Activated CD8-positive, alpha-beta memory T cell treated with anti-CD3 and anti-CD28 coated beads, Interleukin-2, amount 50 U/mL, for 24 hours (primary cell): ENCODE data around the gene VSIG10L.

Experiments used
- DNase-seq: peaks from one replicate; pipeline ENCODE4 v3.0.0-alpha.2; 2020; ENCODE audit errors: extremely low read depth

VSIG10L gene

GRCh38 chr19:51338563-51339312, 3.2 kb downstream of the VSIG10L start:
- peak; percentile 50 for DNase-seq

GRCh38 chr19:51337861-51338562, 3.9 kb downstream of the VSIG10L start:
- no peak for DNase-seq

GRCh38 chr19:51337141-51337860, 4.6 kb downstream of the VSIG10L start:
- DNase-seq, result no peak

GRCh38 chr19:51333836-51334460, 8.0 kb downstream of the VSIG10L start:
- no peak for DNase-seq

GRCh38 chr19:51331716-51332115, 10.2 kb downstream of the VSIG10L start:
- DNase-seq, result no peak

- DNase-seq, result no peak
Observed at GRCh38 chr19:51331193-51331592, 10.7 kb downstream of the VSIG10L start.

- DNase-seq, result no peak
Observed at GRCh38 chr19:51330366-51330765, 11.6 kb downstream of the VSIG10L start.

- DNase-seq, result no peak
Observed at GRCh38 chr19:51329411-51329810, 12.5 kb downstream of the VSIG10L start.

- DNase-seq, result no peak
Observed at GRCh38 chr19:51327066-51328001, 14.6 kb downstream of the VSIG10L start.

GRCh38 chr19:51326216-51327065, 15.5 kb downstream of the VSIG10L start:
- DNase-seq, result no peak

GRCh38 chr19:51325161-51325976, 16.6 kb downstream of the VSIG10L start:
- no peak for DNase-seq

GRCh38 chr19:51324167-51324481, 17.8 kb downstream of the VSIG10L start:
- no peak for DNase-seq

- DNase-seq, result no peak
Observed at GRCh38 chr19:51323481-51324166, 18.3 kb downstream of the VSIG10L start.

GRCh38 chr19:51321799-51322198, 20.1 kb downstream of the VSIG10L start:
- DNase-seq, result no peak

- DNase-seq, result no peak
Observed at GRCh38 chr19:51320280-51320657, 21.7 kb downstream of the VSIG10L start.

- DNase-seq, result no peak
Observed at GRCh38 chr19:51319649-51320279, 22.2 kb downstream of the VSIG10L start.

- no peak for DNase-seq
Observed at GRCh38 chr19:51318687-51319648, 23.0 kb downstream of the VSIG10L start.
